Amniotic epithelial cell (primary cell): ENCODE measurements around the gene TBX4.
"Not testable (repeated sequence)": the region's sequence is repeated elsewhere in the genome, so short reads cannot be mapped to it uniquely, and the experiment has no call there.

Experiments
- DNase-seq: peaks from one replicate; pipeline ENCODE4 v3.0.0-alpha.2; 2010; ENCODE audit warnings: low read depth

TBX4 gene

DNA sequence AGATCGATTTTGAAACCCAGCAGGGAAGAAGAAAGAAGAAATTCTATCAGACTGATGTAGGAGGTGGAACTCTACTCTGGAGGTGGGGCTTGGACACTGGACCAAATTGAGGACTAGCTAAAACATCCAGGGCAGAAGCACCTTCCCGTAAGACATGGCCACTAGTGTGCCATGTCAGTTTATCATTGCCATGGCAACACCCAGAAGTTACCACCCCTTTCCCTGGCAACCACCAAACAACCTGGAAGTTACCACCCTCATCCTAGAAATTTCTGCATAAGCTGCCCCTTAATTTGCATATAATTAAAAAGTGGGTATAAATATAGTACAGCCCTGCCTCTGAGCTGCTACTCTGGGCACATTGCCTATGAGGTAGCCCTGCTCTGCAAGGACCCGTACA lies 72.1 kb downstream of the TBX4 start:
- no peak for DNase-seq

DNA sequence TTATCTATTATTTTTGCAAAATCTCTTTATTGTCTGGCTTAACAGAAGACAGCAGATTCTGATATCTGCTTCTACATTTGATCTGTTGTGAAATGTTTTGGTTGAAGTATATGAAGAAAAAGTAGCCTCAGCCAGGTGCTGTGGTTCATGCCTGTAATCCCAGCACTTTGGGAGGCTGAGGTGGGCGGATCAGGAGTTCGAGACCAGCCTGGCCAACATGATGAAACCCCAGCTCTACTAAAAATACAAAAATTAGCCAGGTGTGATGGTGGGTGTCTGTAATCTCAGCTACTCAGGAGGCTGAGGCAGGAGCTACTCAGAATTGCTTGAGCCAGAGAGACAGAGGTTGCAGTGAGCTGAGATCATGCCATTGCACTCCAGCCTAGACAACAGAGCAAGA lies 75.2 kb downstream of the TBX4 start:
- not testable (repeated sequence) for DNase-seq

DNA sequence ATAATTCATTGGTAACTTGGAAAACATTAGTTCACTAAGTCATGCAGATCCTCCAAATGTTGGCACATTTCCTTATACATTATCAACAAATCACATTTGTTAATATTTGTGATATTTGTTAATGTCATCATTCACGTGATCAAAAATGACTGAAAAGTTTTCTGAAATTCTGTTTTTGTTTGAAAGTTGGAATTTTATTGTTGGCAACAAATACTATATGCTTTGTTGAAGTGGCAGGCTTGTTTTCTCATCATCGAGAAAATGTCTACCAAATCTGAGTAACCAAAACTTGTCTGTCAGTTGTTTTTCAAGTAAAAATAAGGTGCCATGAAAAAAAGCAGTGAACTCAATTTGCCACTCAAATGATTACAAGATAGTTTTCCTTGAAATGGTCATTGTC lies 75.9 kb downstream of the TBX4 start:
- no peak for DNase-seq

DNA sequence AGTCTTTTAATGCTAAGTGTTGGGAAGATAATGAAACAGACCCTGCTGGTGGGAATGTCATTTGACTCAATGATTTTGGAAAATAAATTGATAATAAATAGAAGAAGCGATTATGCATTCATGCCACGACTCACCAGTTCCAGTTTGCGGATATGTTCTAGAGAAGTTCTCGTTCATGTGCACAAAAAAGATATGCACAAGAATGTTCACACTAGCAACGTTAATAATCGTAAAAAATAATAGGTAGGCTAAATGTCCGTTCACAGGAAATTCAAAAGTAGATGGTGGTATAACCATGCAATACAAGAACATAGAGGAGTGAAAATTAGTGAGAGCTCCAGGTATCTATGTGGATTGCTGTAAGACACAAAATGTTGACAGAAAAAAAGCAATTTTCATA lies 79.0 kb downstream of the TBX4 start:
- DNase-seq = no peak

DNA sequence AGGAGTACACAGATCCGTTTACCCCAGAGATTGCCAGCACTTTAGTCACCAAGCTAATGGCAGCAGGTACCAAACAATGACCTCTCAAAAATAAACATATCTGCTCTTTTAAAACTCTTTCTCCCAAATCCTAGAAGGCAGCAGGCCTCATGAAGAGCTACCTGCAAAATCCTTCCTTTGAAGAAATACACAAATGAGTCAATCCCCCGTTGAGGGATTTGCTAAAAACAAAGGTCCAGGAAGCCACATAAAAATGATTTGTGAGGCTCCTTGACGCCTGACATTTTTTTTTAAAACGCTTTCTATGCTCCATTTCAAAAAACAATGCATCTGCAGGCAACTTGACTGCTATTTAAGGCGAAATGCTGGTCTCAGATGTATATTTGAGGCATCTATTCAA lies 80.6 kb downstream of the TBX4 start:
- no peak for DNase-seq

DNA sequence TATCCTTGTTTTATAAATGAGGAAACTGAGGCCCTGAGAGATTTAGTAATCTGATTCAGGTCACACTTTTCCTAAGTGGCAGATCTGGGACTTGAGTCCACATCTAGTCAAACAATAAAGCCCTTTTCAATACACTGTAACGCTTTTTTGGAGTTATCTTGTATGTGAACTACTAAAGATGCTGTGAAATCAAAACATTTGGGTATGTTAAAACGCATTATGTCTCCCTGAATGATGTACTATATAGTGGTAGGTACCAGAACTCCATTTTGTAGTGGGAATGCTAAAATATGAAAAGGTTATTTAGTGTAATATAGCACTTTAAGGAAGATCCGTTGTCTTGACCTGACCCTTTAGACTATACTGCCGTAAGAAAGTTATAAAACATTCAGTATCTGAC lies 81.6 kb downstream of the TBX4 start:
- DNase-seq = no peak

DNA sequence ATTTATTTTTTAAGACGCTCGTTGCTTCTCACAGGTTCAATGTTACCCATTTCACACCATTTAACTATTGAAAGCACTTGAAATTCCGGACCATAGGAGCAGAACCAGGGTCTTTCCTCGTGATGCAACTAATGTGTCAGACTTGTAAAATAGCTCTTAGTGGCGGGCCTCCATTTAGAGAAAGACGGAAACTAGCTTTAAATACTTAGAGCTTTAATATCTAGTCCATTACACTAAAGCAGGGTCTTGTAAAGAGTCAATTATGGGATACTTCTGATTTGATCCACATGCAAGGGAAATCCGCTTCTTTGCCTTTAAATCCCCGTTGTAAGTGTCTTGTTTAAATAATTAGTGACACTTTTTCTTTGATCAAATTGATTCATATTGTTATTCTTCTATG lies 82.2 kb downstream of the TBX4 start:
- DNase-seq = no peak
